Gastroesophageal sphincter (tissue), 3 donors: Measurements from ENCODE around the gene NIFK.

ENCODE experiments used
- POLR2AphosphoS5 ChIP-seq: sonication (generic); formaldehyde crosslinking; IDR thresholded peaks from one replicate; pipeline ENCODE4 v1.6.1; 2017; ENCODE audit warnings: antibody characterized with exemption
- TF ChIP-seq, protein P1 (sequence below), 4 experiments: fragments of 200-600 bp in 2 of 4; fragments of 450-650 bp in 2 of 4; sonication (generic) in 1 of 4; IDR thresholded peaks; one replicate each; pipeline ENCODE4 v1.5.1; 2017 to 2019; ENCODE audit warnings: antibody characterized with exemption in 4 of 4, mild to moderate bottlenecking in 2 of 4, moderate library complexity in 2 of 4

- TF ChIP-seq, protein P1, sequence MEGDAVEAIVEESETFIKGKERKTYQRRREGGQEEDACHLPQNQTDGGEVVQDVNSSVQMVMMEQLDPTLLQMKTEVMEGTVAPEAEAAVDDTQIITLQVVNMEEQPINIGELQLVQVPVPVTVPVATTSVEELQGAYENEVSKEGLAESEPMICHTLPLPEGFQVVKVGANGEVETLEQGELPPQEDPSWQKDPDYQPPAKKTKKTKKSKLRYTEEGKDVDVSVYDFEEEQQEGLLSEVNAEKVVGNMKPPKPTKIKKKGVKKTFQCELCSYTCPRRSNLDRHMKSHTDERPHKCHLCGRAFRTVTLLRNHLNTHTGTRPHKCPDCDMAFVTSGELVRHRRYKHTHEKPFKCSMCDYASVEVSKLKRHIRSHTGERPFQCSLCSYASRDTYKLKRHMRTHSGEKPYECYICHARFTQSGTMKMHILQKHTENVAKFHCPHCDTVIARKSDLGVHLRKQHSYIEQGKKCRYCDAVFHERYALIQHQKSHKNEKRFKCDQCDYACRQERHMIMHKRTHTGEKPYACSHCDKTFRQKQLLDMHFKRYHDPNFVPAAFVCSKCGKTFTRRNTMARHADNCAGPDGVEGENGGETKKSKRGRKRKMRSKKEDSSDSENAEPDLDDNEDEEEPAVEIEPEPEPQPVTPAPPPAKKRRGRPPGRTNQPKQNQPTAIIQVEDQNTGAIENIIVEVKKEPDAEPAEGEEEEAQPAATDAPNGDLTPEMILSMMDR (IDR thresholded peaks at IDR 0.05), result no peak
- TF ChIP-seq POLR2AphosphoS5, result no peak
These were observed 30.7 kb downstream of the NIFK start for GRCh38 chr2:121705958-121706357.
